OCI-LY7 (cell line): Measurements from ENCODE around the gene MICAL3. TPM values are rescaled to one million over a fixed set of nuclear protein-coding genes. Genes with fewer than 3 reads are reported as not detected.

Experiments
- BruUV-seq: library from RNA; stranded (reverse); fragments of 400-500 nt; replicated peaks from 2 replicates; lab custom pipeline; 2021; lab: Mats Ljungman, UMichigan
- CTCF ChIA-PET: fragments of 300-600 bp; sonication (Branson Sonifier 250); formaldehyde crosslinking; loops from one replicate; lab custom pipeline; 2022; ENCODE audit warnings: antibody characterized with exemption; ENCODE audit not compliant: unreplicated experiment; lab: Charles Lee
- POLR2A ChIA-PET: fragments of 300-600 bp; sonication (Branson Sonifier 250); formaldehyde crosslinking; loops from one replicate; lab custom pipeline; 2022; ENCODE audit warnings: antibody characterized with exemption; lab: Charles Lee
- DNase-seq: peaks from one replicate; pipeline ENCODE4 v3.0.0-alpha.2; 2015; ENCODE audit warnings: low spot score
- H2AFZ ChIP-seq: fragments of 200-600 bp; sonication (generic), shearing (Covaris generic); 2 replicates; pipeline ENCODE4 v1.6.1; 2014; ENCODE audit warnings: mild to moderate bottlenecking, antibody characterized with exemption, low read length, moderate library complexity
- H3K27ac ChIP-seq: fragments of 200-600 bp; sonication (generic); 2 replicates; pipeline ENCODE4 v1.5.1; 2014; ENCODE audit warnings: mixed run types, low read depth, mild to moderate bottlenecking, moderate library complexity, low read length, inconsistent platforms; ENCODE audit not compliant: poor library complexity, severe bottlenecking
- H3K36me3 ChIP-seq: fragments of 200-600 bp; sonication (generic); 2 replicates; pipeline ENCODE4 v1.6.1; 2014; ENCODE audit warnings: mild to moderate bottlenecking, antibody characterized with exemption, low read length, moderate library complexity, mixed read lengths; ENCODE audit not compliant: insufficient read depth
- H3K4me1 ChIP-seq: fragments of 200-600 bp; sonication (generic); 2 replicates; pipeline ENCODE4 v1.5.1; 2014; ENCODE audit warnings: mild to moderate bottlenecking, low read length; ENCODE audit not compliant: insufficient read depth, poor library complexity, severe bottlenecking
- H3K4me2 ChIP-seq: fragments of 200-600 bp; sonication (generic); 2 replicates; pipeline ENCODE4 v1.6.1; 2014; ENCODE audit warnings: mild to moderate bottlenecking, low read length
- H3K4me3 ChIP-seq: fragments of 200-600 bp; sonication (generic); 2 replicates; pipeline ENCODE4 v1.5.1; 2014; ENCODE audit warnings: mild to moderate bottlenecking, low read depth, low read length; ENCODE audit not compliant: poor library complexity, severe bottlenecking
- H3K79me2 ChIP-seq: fragments of 200-600 bp; sonication (generic); 2 replicates; pipeline ENCODE4 v1.6.1; 2016; ENCODE audit warnings: low read depth, mild to moderate bottlenecking, low read length, moderate library complexity, mixed read lengths; ENCODE audit not compliant: insufficient read depth
- H3K9me2 ChIP-seq: fragments of 200-600 bp; sonication (generic); 2 replicates; pipeline ENCODE4 v1.6.1; 2016; ENCODE audit warnings: mild to moderate bottlenecking, low read length, mixed read lengths; ENCODE audit not compliant: insufficient read depth
- H3K9me3 ChIP-seq: fragments of 200-600 bp; sonication (generic); 2 replicates; pipeline ENCODE4 v1.6.1; 2014; ENCODE audit warnings: mild to moderate bottlenecking, mixed run types, low read length, mixed read lengths
- H4K20me1 ChIP-seq: fragments of 200-600 bp; sonication (generic); 2 replicates; pipeline ENCODE4 v1.6.1; 2014; ENCODE audit warnings: mild to moderate bottlenecking, antibody characterized with exemption, low read length, moderate library complexity, mixed read lengths; ENCODE audit not compliant: insufficient read depth
- CTCF ChIP-seq: fragments of 200-600 bp; sonication (generic); conservative IDR thresholded peaks from 2 replicates; pipeline ENCODE4 v1.5.1; 2014; ENCODE audit warnings: mild to moderate bottlenecking, antibody characterized with exemption, low read length, moderate library complexity, mixed read lengths
- EZH2phosphoT487 ChIP-seq: fragments of 200-600 bp; sonication (generic); IDR thresholded peaks from 2 replicates; pipeline ENCODE4 v1.6.1; 2018; ENCODE audit warnings: low read depth, borderline replicate concordance, mild to moderate bottlenecking, mixed run types, antibody characterized with exemption, low read length, moderate library complexity, mixed read lengths
- intact Hi-C: fragments of 100-400 bp; cut with micrococcal nuclease; formaldehyde crosslinking; loops from one replicate; pipeline ENCODE4 v1.10.0; 2022; ENCODE audit not compliant: unreplicated experiment
- total RNA-seq, 2 experiments: library from RNA; depleted of rRNA in 1 of 2; stranded (reverse); fragments of >200 nt in 1 of 2; shearing (Covaris generic) in 1 of 2; gene quantifications; 2 replicates each; pipeline ENCODE4 v1.2.3, GENCODE V29; 2014 to 2022

MICAL3 gene
- total RNA-seq, 2 experiments from 2014 or later: 80.9 to 210 TPM

GRCh38 chr22:17851759-17852158, 172.6 kb downstream of the MICAL3 start:
- Histone ChIP-seq H3K9me2 (no peaks in the 10 kb centered on the region), H3K27ac (no peak overlapping the region), H3K4me1 (no peaks in the 10 kb centered on the region), H3K79me2 (no peaks in the 10 kb centered on the region), H3K4me2 (no peak overlapping the region), H2AFZ (no peak overlapping the region), H3K9me3 (no peaks in the 10 kb centered on the region), H4K20me1 (no peaks in the 10 kb centered on the region), H3K4me3 (no peak overlapping the region), H3K36me3 (peaks cover 87% of the 10 kb centered on the region)
- intact Hi-C loops: no loop called here
- ChIA-PET CTCF (no interaction called here), POLR2A (interaction anchor here (1.2 kb wide), 1 partner anchor 224 kb away, joined by 3 read pairs; no protein-coding TSS in a partner anchor)
- TF ChIP-seq CTCF: no peak
- no peak for TF ChIP-seq EZH2phosphoT487
- no TSS peak for BruUV-seq
- no peak for DNase-seq

- Histone ChIP-seq H3K9me3 (no peaks in the 10 kb centered on the region), H3K79me2 (no peaks in the 10 kb centered on the region), H4K20me1 (no peaks in the 10 kb centered on the region), H3K36me3 (peaks cover 89% of the 10 kb centered on the region), H3K9me2 (no peaks in the 10 kb centered on the region), H3K4me2 (no peak overlapping the region), H2AFZ (no peak overlapping the region), H3K4me1 (no peaks in the 10 kb centered on the region), H3K27ac (no peak overlapping the region), H3K4me3 (no peak overlapping the region)
- CTCF ChIA-PET: no interaction called here
- no TSS peak for BruUV-seq
- no peak for DNase-seq
- no peak for TF ChIP-seq CTCF
- TF ChIP-seq EZH2phosphoT487: no peak
- POLR2A ChIA-PET: interaction anchor here (0.7 to 1.0 kb wide), 2 partner anchors 10 to 1278 kb away, joined by 3 read pairs; no protein-coding TSS in a partner anchor
- intact Hi-C loops: no loop called here
These were observed 176.8 kb downstream of the MICAL3 start for GRCh38 chr22:17847360-17848078.
